OCI-LY7 (cell line): ENCODE data around the gene ARL15. TPM values are rescaled to one million over a fixed set of nuclear protein-coding genes. Genes with fewer than 3 reads are reported as not detected.

Experiments
- BruUV-seq: library from RNA; stranded (reverse); fragments of 400-500 nt; replicated peaks from 2 replicates; lab custom pipeline; 2021; lab: Mats Ljungman, UMichigan
- CTCF ChIA-PET: fragments of 300-600 bp; sonication (Branson Sonifier 250); formaldehyde crosslinking; loops from one replicate; lab custom pipeline; 2022; ENCODE audit warnings: antibody characterized with exemption; ENCODE audit not compliant: unreplicated experiment; lab: Charles Lee
- POLR2A ChIA-PET: fragments of 300-600 bp; sonication (Branson Sonifier 250); formaldehyde crosslinking; loops from one replicate; lab custom pipeline; 2022; ENCODE audit warnings: antibody characterized with exemption; lab: Charles Lee
- DNase-seq: peaks from one replicate; pipeline ENCODE4 v3.0.0-alpha.2; 2015; ENCODE audit warnings: low spot score
- H2AFZ ChIP-seq: fragments of 200-600 bp; sonication (generic), shearing (Covaris generic); 2 replicates; pipeline ENCODE4 v1.6.1; 2014; ENCODE audit warnings: mild to moderate bottlenecking, antibody characterized with exemption, low read length, moderate library complexity
- H3K27ac ChIP-seq: fragments of 200-600 bp; sonication (generic); 2 replicates; pipeline ENCODE4 v1.5.1; 2014; ENCODE audit warnings: mixed run types, low read depth, mild to moderate bottlenecking, moderate library complexity, low read length, inconsistent platforms; ENCODE audit not compliant: poor library complexity, severe bottlenecking
- H3K36me3 ChIP-seq: fragments of 200-600 bp; sonication (generic); 2 replicates; pipeline ENCODE4 v1.6.1; 2014; ENCODE audit warnings: mild to moderate bottlenecking, antibody characterized with exemption, low read length, moderate library complexity, mixed read lengths; ENCODE audit not compliant: insufficient read depth
- H3K4me1 ChIP-seq: fragments of 200-600 bp; sonication (generic); 2 replicates; pipeline ENCODE4 v1.5.1; 2014; ENCODE audit warnings: mild to moderate bottlenecking, low read length; ENCODE audit not compliant: insufficient read depth, poor library complexity, severe bottlenecking
- H3K4me2 ChIP-seq: fragments of 200-600 bp; sonication (generic); 2 replicates; pipeline ENCODE4 v1.6.1; 2014; ENCODE audit warnings: mild to moderate bottlenecking, low read length
- H3K4me3 ChIP-seq: fragments of 200-600 bp; sonication (generic); 2 replicates; pipeline ENCODE4 v1.5.1; 2014; ENCODE audit warnings: mild to moderate bottlenecking, low read depth, low read length; ENCODE audit not compliant: poor library complexity, severe bottlenecking
- H3K79me2 ChIP-seq: fragments of 200-600 bp; sonication (generic); 2 replicates; pipeline ENCODE4 v1.6.1; 2016; ENCODE audit warnings: low read depth, mild to moderate bottlenecking, low read length, moderate library complexity, mixed read lengths; ENCODE audit not compliant: insufficient read depth
- H3K9me2 ChIP-seq: fragments of 200-600 bp; sonication (generic); 2 replicates; pipeline ENCODE4 v1.6.1; 2016; ENCODE audit warnings: mild to moderate bottlenecking, low read length, mixed read lengths; ENCODE audit not compliant: insufficient read depth
- H3K9me3 ChIP-seq: fragments of 200-600 bp; sonication (generic); 2 replicates; pipeline ENCODE4 v1.6.1; 2014; ENCODE audit warnings: mild to moderate bottlenecking, mixed run types, low read length, mixed read lengths
- H4K20me1 ChIP-seq: fragments of 200-600 bp; sonication (generic); 2 replicates; pipeline ENCODE4 v1.6.1; 2014; ENCODE audit warnings: mild to moderate bottlenecking, antibody characterized with exemption, low read length, moderate library complexity, mixed read lengths; ENCODE audit not compliant: insufficient read depth
- CTCF ChIP-seq: fragments of 200-600 bp; sonication (generic); conservative IDR thresholded peaks from 2 replicates; pipeline ENCODE4 v1.5.1; 2014; ENCODE audit warnings: mild to moderate bottlenecking, antibody characterized with exemption, low read length, moderate library complexity, mixed read lengths
- EZH2phosphoT487 ChIP-seq: fragments of 200-600 bp; sonication (generic); IDR thresholded peaks from 2 replicates; pipeline ENCODE4 v1.6.1; 2018; ENCODE audit warnings: low read depth, borderline replicate concordance, mild to moderate bottlenecking, mixed run types, antibody characterized with exemption, low read length, moderate library complexity, mixed read lengths
- intact Hi-C: fragments of 100-400 bp; cut with micrococcal nuclease; formaldehyde crosslinking; loops from one replicate; pipeline ENCODE4 v1.10.0; 2022; ENCODE audit not compliant: unreplicated experiment
- total RNA-seq, 2 experiments: library from RNA; depleted of rRNA in 1 of 2; stranded (reverse); fragments of >200 nt in 1 of 2; shearing (Covaris generic) in 1 of 2; gene quantifications; 2 replicates each; pipeline ENCODE4 v1.2.3, GENCODE V29; 2014 to 2022

ARL15 gene
- total RNA-seq, 2 experiments from 2014 or later: 18.8 to 24.4 TPM

DNA sequence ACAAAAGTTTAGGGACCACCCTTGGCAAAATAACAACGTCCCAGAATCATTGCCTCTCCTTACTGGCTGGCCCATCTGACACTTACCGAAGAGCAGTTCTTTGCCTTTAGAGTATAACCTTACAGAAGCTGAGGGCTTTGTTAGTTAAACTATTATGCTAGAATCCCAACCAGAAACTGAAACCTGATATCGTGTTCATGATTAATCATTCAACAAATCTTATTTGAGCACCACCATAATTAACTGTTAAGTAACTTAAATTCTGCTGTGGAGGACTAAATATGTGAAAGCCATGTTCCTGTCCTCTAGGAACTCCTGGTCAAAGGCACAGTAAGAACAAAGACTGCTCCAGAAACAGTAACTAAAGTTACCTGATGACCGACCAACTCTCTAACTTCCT is 104.9 kb downstream of the ARL15 start:
- H2AFZ ChIP-seq: no peak overlapping the region
- POLR2A ChIA-PET: interaction anchor here (0.6 kb wide), 2 partner anchors 180 to 1651 kb away, joined by 3 to 7 read pairs; no protein-coding TSS in a partner anchor
- DNase-seq: no peak
- H3K27ac ChIP-seq: no peak overlapping the region
- H3K36me3 ChIP-seq: no peaks in the 10 kb centered on the region
- no TSS peak for BruUV-seq
- CTCF ChIA-PET: no interaction called here
- H3K9me2 ChIP-seq: no peaks in the 10 kb centered on the region
- TF ChIP-seq EZH2phosphoT487 (no peak), CTCF (no peak)
- no peak overlapping the region for H3K4me2 ChIP-seq
- no peaks in the 10 kb centered on the region for H3K9me3 ChIP-seq
- H3K4me3 ChIP-seq: no peak overlapping the region
- no peaks in the 10 kb centered on the region for H3K79me2 ChIP-seq
- H3K4me1 ChIP-seq: peaks cover 3% of the 10 kb centered on the region
- intact Hi-C loops: no loop called here
- H4K20me1 ChIP-seq: no peaks in the 10 kb centered on the region

DNA sequence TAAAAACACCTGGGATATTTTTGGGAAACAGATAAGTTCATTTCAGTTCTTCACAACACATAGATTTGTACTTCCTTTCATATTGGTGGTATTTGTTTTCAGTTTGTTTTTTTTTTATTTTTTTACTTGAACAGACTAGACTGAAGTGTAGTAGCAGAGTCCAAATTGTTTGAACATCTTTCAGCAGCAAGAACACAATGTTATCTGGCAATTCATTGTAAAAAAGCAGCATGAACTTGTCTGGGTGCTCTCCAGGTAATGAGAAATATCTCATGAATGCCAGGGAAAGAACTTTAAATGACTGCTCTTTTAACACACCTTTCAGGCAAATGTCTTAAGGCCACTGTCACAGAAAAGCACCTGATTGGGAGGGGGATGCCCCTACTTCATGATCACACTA is 113.4 kb downstream of the ARL15 start:
- no TSS peak for BruUV-seq
- Histone ChIP-seq H3K27ac (no peak overlapping the region), H2AFZ (no peak overlapping the region), H3K36me3 (no peaks in the 10 kb centered on the region), H3K79me2 (no peaks in the 10 kb centered on the region; the same call in 1 of the 2 replicates), H3K4me1 (peaks cover 10% of the 10 kb centered on the region), H3K4me3 (no peak overlapping the region), H4K20me1 (no peaks in the 10 kb centered on the region), H3K9me3 (no peaks in the 10 kb centered on the region), H3K4me2 (no peak overlapping the region), H3K9me2 (no peaks in the 10 kb centered on the region)
- DNase-seq: no peak
- TF ChIP-seq EZH2phosphoT487 (no peak), CTCF (no peak)
- intact Hi-C loops: no loop called here
- ChIA-PET CTCF (no interaction called here), POLR2A (interaction anchor here (0.7 to 2.1 kb wide), 2 partner anchors 18 to 98 kb away, joined by 3 to 5 read pairs; no protein-coding TSS in a partner anchor)

DNA sequence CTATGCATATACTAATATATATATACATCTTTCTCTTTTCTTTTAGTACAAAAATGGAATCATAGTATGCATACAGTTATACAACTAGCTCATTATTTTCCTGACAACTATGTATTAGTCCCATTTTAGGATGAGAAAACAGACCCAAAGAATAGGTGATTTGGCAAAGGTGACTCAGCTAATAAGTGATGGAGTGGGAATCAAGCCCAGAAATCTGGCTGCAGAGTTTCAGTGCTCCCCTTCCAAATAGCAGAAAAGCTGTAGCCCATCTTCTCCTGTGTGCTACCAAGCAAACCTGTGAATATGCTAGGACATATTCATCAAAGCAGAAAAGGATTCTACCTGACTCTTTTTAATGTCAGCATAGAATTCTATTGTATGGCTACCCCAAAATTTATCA is 114.7 kb downstream of the ARL15 start:
- DNase-seq: no peak
- H3K27ac ChIP-seq: no peak overlapping the region
- CTCF ChIA-PET: no interaction called here
- no peak overlapping the region for H3K4me3 ChIP-seq
- no peaks in the 10 kb centered on the region for H3K9me2 ChIP-seq
- no peaks in the 10 kb centered on the region for H3K9me3 ChIP-seq
- intact Hi-C loops: no loop called here
- no peak overlapping the region for H2AFZ ChIP-seq
- no peak overlapping the region for H3K4me2 ChIP-seq
- H3K36me3 ChIP-seq: no peaks in the 10 kb centered on the region
- no peak for TF ChIP-seq CTCF
- no peak for TF ChIP-seq EZH2phosphoT487
- no TSS peak for BruUV-seq
- H4K20me1 ChIP-seq: no peaks in the 10 kb centered on the region
- H3K4me1 ChIP-seq: peaks cover 10% of the 10 kb centered on the region
- POLR2A ChIA-PET: interaction anchor here (2.1 to 2.2 kb wide), 2 partner anchors 17 to 20 kb away, joined by 5 to 7 read pairs; no protein-coding TSS in a partner anchor
- H3K79me2 ChIP-seq: no peaks in the 10 kb centered on the region; the same call in 1 of the 2 replicates
